OCI-LY3 (cell line): ENCODE results near the gene WDPCP.

Experiments
- CTCF ChIP-seq: fragments of 200-600, 300-600 bp; sonication (generic); IDR thresholded peaks from 2 replicates; pipeline ENCODE4 v1.5.1; 2014; ENCODE audit warnings: antibody characterized with exemption, low read length, low read depth
- EZH2phosphoT487 ChIP-seq: fragments of 200-600 bp; shearing (Covaris generic); IDR thresholded peaks from 2 replicates; pipeline ENCODE4 v1.6.1; 2018; ENCODE audit warnings: antibody characterized with exemption, mixed run types, low read depth

DNA sequence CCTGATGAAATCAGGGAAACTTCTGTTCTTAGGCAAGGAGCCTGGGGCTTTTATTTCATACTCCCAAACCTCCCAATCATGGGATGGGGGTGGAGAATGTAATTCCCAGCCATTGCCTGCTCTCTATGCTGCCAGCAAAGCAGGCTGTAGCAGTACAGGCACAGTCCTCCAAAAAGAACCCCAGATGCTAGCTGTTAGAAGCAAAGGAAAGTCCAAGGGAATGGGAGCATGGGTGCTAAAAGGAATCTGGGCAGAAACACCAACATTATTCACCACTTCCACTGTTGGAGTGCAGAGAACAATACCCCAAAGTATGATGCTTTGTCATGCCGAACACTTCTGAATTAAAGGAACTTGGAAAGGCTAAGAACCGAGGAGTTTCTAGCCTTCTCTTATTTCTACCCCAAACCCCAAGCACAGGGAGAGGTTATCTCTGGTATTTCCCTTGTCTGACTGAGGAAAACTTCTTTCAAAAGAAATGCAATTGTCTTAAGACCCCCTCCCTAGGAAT, 25.2 kb upstream of the WDPCP start:
- TF ChIP-seq EZH2phosphoT487 (no peak), CTCF (no peak)
